Kidney glomerular epithelial cell (primary cell): ENCODE data around the gene GDI1.
A peak's percentile ranks its signal among the peaks of the same experiment; 100 is the strongest.

ENCODE experiments used
- DNase-seq: peaks from one replicate; lab custom pipeline; 2025; lab: John Stamatoyannopoulos, UW

The GDI1 gene

DNA sequence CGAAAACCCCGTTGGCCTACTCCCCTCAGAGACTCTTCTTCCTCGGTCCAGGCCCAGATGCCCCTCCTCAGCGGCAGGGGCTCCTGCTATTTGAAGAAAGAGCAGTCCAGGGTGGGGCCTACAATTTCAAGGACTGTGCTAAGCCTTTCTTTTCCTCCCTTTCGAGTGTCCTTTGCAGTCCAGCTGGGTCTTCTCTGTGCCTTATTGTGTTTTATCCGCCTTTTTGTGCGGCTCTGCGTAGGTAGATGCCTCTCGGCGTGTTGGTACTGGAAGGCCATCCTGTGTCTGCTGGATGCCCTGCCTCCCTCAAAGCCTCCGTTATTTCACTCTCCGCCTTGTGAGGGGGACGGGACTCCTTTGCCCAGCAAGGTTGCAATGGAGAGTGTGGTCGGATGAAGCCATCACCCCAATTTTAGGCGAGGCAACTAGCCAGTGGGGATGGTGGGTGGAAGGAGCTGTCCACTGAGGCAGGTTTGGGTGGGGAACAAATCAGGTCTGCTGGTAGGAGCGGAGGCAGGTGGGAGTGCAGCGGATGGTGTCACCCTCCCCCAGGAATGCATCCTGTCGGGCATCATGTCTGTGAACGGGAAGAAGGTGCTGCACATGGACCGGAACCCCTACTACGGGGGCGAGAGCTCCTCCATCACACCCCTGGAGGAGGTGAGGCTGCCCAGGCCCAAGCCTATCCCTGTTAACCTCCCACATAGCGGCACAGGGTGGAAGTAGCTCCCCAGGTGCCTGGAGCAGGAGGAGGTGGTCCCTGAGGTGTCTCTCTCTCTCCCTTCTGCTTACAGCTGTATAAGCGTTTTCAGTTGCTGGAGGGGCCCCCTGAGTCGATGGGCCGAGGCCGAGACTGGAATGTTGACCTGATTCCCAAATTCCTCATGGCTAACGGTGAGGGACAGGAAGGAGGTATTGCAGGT lies 1.3 kb downstream of the GDI1 start:
- DNase-seq: no peak

DNA sequence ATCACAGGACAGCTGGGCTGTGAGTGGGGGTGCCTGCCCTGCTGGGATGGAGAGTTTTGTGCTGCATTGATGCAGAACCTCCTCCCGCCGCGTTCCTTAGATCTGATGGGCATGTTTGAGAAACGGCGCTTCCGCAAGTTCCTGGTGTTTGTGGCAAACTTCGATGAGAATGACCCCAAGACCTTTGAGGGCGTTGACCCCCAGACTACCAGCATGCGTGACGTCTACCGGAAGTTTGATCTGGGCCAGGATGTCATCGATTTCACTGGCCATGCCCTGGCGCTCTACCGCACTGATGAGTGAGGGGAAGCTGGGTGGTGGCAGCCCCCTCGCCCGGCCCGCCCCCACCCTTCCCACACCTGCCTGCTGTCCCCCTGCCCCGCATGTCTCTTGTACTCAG lies 2.9 kb downstream of the GDI1 start:
- DNase-seq: no peak

DNA sequence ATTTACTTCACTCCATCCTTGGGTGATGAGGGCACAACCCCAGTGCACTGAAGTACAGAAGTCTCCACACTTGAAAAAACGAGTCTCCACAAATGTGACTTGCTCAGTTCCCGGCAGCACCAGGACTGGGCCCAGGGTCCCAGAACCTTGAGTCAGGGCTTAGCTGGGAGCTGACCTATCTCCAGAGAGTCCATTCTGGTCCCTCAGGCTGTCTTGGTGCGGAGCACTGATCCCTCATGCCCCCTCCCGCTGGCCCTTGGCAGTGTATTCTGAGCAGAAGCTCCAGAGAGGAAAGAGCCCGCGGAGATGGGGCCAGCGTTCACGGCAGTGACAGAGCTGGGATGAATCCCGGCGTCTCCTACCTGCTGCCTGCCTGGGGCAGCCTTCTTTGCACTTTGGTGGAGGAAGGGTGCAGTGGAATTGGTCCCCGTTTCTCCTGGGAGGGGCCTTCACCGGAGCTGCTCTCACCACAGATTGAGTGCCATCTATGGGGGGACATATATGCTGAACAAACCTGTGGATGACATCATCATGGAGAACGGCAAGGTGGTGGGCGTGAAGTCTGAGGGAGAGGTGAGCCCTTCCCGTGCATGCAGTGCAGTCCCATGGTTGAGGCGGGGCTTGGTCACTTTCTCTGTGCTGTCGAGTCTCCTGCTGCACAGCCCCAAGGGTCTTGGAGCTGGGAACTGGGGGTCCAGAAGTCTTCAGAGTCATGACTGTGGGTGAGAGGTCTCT lies 3.8 kb downstream of the GDI1 start:
- DNase-seq: no peak

DNA sequence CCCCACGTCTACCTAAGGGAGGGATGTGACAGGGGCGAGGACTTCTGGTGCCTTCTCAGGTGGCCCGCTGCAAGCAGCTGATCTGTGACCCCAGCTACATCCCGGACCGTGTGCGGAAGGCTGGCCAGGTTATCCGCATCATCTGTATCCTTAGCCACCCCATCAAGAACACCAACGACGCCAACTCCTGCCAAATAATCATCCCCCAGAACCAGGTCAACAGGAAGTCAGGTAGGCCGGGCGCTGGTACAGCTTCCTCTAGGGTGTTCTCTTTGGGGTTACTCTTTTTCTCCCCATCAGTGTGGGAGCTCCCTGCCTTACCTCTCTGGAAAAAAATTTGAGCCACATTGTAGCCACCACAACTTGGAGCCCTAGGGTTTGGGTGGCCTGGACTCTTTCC lies 4.6 kb downstream of the GDI1 start:
- no peak for DNase-seq

DNA sequence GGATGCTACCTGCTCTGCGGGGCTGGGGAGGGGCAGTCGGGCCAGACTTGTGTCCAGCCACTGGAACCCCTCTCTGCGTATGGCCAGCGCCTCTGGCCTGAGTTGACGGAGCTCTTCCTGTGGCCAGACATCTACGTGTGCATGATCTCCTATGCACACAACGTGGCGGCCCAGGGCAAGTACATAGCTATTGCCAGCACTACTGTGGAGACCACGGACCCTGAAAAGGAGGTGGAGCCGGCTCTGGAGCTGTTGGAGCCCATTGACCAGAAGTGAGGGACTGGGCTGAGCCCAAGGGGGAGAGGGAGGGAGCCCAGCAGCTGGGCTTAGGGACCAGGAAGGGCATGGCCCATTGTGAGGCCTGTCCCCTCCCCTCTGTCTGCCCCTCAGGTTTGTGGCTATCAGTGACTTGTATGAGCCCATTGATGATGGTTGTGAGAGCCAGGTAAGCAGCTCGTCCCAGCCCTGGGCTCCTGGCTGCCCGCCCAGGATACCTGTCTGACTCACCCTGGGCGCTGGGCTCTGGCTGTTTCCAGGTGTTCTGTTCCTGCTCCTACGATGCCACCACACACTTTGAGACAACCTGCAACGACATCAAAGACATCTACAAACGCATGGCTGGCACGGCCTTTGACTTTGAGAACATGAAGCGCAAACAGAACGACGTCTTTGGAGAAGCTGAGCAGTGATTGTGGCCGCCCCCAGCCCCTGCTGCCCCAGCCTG lies 5.2 kb downstream of the GDI1 start:
- no peak for DNase-seq

DNA sequence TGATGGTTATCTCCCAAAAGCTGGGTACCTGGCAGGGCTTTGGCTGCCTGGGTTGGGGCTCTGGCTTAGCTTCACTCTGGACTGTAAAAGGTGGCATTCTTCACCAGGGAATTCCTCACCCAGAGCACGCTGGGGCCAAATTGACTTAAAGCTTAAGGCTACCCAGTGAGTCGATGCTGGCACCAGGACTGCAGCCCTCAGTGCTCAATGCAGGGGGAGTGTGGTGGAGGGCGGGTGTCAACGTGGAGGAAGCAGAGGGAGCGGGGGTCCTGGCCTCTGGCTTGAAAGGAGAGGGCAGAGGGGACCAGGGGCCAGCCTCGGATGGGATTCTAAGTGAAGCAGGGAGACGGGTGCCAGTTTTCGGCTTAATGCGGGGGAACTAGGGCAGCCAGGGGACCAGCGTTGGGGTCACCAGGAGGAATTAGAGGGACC lies 6.5 kb downstream of the GDI1 start:
- DNase-seq: no peak

DNA sequence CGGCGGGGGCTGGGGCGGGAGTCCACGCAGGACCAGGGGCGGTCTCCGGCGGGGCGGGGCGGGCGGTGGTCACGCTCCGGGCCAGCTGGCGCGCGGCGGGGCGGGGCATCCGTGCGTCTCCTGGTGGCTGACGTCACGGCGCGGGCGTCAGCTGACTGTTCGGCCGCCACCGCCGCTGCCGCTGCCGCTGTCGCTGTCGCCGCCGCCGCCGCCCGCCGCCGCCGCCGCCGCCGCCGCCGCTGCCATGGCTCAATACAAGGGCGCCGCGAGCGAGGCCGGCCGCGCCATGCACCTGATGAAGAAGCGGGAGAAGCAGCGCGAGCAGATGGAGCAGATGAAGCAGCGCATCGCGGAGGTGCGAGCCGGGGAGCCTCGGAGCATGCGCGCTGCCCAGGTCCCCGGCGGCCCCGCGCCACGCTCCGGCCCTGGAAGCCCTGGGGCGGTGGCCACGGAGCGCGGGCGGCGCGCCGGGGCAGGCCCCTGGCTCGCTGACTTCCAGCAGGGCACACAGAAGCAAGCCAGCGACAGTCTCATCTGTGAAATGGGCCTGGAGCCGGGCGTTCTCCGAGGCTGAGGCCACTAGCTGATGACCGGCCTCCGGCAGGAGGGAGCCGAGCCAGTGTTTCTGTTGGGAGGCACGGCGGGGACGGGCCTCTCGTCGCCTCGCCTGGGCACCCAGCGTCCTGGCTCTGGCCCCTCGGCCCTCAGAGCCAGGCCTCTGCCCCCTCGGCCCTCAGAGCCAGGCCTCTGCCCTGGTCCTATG lies 7.2 kb downstream of the GDI1 start, which contains the start of gene FAM50A:
Gene FAM50A (plus strand): TSS at position 150 of the 763 bp plus-strand sequence. CDS start 95 bp downstream, at position 245.
- DNase-seq: peak; percentile 4

DNA sequence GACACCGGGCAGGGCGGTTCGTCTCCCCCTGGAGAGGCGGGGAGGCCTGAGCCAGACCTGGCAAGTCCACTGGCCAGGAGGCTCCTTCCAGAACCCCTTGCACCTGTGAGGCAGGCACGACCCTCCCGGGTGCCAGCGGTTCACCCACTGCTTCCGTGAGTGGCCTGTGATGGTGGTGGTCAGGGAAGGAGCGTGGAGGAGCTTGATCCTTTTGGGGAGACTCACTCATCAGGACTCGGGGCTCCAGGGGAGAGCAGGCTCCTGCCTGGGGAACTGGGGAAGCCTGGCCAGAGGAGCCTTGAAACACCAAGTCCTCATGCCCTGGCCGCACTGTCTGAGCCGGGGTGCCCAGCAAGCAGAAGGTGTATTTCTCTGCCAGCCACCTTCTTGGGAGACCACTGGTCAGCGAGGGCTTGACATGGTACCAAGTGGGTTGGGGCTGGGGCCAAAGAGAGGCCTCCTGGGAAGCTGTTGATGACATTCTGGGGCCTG lies 7.8 kb downstream of the GDI1 start:
- DNase-seq: no peak

DNA sequence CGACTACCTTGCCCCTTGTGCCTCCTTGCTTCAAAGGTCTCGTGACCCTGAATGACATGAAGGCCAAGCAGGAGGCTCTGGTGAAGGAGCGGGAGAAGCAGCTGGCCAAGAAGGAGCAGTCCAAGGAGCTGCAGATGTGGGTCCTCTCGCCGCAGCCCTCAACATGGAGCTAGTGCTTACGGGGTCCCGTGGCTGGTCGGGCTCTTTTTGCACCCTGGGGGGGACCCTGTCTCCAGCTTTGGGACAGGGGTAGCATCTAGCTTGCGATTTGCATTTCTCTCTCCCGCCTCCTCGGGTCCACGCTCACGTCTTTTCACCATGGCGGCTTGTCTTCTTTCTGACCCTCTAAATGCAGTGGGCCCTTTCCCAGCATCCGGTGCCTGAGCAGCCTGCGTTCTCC lies 8.8 kb downstream of the GDI1 start:
- DNase-seq: no peak

DNA sequence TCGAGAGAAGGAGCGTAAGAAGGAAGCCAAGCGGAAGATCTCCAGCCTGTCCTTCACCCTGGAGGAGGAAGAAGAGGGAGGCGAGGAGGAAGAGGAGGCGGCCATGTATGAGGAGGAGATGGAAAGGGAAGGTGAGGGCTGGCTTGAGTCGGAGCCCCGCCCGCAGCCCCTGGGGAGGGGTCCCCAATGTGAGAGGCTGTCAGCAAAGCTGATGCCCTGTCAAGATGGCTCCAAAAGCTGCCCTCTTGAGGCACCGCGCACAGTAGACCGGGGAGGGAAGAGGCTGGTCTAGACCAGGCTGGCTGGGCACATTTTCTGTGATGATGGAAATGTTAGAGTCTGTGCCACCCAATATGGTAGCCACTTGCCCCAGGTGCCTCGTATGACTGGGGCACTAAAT lies 9.5 kb downstream of the GDI1 start:
- no peak for DNase-seq

DNA sequence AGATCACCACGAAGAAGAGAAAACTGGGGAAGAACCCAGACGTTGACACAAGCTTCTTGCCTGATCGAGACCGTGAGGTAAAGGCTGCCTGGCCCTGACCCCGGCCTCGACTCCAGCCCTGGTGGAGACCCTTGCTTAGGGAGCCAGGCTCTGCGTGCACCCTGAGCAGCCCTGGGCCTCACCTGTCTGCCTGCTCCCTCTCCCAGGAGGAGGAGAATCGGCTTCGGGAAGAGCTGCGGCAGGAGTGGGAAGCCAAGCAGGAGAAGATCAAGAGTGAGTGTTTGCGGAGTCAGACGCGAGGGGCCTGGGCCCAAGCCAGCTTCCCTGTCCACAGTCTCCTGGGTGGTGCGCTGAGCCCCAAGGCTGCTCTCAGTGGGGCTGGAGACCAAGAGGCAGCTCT lies 11.5 kb downstream of the GDI1 start:
- no peak for DNase-seq

DNA sequence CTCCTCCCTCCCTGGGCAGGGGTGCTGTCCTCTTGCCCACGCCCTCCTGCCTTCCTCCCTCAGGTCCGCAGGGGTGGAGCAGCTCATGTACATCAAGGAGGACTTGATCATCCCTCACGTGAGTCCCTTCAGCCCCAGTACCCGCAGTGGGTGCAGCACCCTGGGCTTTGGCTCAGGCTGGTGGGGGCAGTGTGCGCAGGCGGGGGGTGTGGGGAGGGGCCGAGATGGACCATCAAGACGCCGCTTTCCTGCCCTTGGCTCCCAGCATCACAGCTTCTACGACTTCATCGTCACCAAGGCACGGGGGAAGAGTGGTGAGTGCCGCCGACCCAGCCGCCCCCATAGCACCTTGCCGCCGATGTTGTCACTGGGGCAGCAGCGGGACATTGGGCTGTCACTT lies 12.7 kb downstream of the GDI1 start:
- no peak for DNase-seq

DNA sequence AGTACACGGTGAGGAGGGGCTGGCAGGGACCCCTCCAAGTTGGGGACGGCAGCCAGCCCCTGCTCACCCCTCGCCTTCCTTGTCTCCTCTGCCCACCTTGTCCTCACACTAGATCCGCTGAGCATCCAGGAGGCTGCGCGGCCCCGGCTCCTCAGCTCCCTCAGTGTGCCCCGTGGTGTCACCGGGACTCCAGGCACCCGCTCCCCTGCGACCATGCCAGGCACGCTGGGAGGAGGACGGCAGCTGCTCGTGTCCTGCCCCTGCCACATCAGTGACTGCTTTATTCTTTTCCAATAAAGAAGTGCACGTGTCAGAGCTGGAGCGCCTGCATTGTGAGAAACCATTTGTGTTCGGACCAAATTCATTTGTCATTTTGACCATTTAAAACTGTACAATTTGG lies 13.4 kb downstream of the GDI1 start:
- DNase-seq: no peak

DNA sequence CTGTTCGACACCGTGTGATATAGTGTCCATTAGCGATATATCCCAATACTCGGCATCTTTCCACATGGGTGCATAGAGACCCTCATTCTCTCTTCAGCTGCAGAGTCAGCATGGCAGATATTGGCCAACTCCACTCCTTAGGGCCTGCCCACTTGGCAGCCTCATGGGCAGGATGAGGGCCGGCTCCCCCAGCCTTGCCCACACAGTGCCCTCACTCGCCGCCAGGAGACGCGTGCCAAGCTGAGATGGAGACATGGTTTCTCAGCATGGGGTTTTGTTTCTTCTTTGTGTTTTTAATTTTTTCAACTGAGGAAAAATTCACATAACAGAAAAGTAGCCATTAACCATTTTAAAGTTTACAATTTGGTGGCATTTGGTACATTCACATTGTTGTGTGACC lies 15.9 kb downstream of the GDI1 start:
- no peak for DNase-seq

DNA sequence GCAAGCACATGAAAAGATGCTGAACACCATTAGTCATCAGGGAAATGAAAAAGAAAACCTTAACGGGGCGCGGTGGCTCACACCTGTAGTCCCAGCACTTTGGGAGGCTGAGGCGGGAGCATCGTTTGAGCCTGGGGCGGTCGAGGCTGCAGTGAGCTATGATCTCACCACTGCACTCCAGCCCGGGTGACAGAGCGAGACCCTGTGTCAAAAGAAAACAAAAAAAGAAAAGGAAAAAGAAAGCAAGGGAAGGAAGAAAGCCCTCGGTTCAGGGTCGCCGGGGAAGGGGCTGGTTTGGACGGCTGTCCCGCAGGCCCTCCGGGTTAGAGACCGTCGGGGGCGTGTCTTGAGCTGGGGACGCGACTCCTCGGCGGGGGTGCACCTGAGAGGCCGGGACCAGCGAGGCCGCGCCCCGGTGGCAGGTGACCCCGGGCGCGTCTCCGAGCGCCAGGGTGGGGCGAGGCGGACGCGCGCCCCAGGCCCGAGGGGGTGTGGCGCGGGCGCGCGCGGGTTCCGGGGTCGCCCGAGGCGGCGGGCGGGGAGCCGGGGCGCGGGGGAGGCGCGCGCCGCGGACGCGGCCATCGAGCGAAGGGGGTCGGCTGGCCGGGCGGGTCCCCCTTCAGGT lies 20.6 kb downstream of the GDI1 start:
- no peak for DNase-seq

DNA sequence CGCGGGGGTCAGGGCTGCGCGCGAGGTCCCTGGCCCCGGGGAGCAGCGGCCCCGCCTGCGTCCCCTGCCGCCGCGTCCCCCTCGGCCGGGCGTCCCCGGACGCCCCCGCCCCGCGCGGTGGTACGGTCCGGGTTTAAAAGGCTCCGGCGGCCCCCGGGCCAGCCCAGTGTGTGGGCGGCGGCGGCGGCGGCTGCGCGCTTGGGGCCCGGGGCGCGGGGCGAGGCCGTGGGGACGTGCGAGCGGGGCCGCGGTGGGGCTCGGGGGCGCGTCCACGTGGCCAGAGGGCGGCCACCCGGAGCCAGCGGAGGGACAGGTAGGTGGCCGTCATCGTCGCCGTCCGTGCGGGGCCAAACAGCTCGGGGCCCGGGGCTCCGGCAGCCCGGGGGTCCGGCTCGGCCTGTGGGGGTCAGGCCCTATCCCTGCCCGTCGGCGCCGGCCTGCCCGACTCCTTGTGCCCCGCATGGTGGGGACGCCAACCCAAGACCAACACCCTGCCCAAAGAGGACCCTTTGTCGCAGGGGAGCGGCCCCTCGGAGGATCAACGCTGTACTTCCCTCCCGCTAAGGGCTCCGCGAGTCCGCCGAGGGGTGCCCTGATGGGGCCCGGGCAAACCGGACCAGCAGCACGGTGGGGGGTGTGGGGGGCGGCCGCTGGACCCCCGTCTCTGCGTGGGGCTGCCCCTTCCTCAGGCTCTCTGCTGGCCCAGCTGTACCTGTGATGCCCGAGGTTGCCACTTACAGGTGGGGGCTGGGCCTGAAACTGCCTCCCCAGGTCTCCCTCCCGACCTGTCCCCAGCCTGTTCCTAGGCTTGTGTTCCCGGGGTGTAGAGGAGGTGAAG lies 21.4 kb downstream of the GDI1 start, which contains the start of gene PLXNA3:
Gene PLXNA3 (plus strand): TSS at position 166 of the 838 bp plus-strand sequence. CDS start 1,903 bp downstream, outside the sequence.
- no peak for DNase-seq

DNA sequence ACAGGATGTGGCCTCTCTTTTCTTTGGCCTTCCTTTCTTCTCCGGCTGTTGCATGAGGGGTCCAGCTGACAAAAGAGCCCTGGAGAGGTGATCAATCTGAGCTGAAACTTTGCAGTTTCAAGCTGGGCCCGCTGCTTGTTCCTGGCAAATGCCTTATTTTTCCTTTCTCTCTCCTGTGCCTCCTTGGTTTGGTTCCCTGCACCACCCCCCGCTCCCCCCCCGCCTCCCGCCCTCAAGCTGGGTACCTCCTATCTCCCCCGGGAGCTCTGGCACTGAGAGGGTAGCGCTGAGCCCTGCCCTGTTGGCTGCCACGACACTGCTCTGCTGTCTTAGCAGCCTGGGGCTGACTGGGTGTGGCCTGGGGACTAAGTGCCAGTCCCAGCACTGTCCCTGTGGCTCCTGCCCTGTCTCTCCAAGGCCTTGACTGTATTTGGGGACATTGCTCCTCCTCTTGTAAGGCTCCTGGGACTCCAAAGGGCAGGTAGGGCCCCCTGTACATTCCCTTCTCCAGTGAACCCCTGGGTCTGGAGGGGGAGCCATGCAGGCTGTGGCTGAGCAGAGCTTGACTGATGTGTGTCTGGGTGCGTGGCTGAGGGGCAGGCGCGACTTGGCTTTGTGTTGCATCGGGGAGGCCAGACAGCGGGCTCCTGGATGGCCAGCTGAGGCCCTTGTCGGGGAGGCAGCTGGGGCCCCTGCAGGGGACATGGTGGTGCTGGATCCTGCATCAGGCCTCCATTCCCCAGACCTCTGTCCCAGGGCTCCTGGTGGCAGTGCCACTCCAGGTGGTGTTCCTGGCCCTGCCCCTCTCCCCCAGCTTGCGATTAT lies 22.2 kb downstream of the GDI1 start:
- no peak for DNase-seq

DNA sequence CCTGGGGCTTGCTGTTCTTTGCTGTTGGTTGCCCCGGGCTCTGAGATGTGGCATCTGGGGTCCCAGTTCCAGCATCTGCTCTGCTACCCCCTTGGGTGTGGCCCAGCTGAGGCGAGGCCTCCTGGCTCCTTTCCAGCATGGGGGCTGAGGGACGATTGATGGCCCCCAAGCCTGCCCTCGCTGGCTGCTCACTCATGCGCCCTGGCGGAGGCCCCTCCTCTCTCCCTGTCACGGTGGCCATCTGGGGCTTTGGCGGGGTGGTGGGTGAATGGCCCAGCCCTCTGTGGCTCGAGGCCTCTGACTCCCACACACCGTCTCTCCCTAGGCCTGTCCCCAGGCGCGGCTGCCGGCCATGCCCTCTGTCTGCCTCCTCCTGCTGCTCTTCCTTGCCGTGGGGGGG lies 22.9 kb downstream of the GDI1 start:
- no peak for DNase-seq

DNA sequence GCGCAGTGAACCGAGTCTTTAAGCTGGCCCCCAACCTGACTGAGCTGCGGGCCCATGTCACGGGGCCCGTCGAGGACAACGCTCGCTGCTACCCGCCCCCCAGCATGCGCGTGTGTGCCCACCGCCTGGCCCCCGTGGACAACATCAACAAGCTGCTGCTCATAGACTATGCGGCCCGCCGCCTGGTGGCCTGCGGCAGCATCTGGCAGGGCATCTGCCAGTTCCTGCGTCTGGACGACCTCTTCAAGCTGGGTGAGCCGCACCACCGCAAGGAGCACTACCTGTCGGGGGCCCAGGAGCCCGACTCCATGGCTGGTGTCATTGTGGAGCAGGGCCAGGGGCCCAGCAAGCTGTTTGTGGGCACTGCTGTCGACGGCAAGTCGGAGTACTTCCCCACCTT lies 23.4 kb downstream of the GDI1 start:
- no peak for DNase-seq
